Endometrial microvascular endothelial cells (primary cell): ENCODE results near the gene HBZ. TPM values are rescaled to one million over a fixed set of nuclear protein-coding genes. Genes with fewer than 3 reads are reported as not detected.
"Not testable (repeated sequence)": the region's sequence is repeated elsewhere in the genome, so short reads cannot be mapped to it uniquely, and the experiment has no call there.

ENCODE experiments used
- in situ Hi-C: cut with HindIII; loops from 2 replicates; pipeline ENCODE4 v1.10.0; 2017; ENCODE audit warnings: low sequenced_read_pairs, low pct_unique_long_range_greater_than_20kb; ENCODE audit errors: inconsistent ontology term
- total RNA-seq: library from RNA; depleted of rRNA; stranded (reverse); fragments of >200 nt; gene quantifications from one replicate; pipeline ENCODE4 v1.2.3, GENCODE V29; 2015; ENCODE audit errors: inconsistent ontology term

HBZ gene
- total RNA-seq, 1 donor from 2014 or later = not detected

- in situ Hi-C loops = no loop called here
These were observed 10.0 kb downstream of the HBZ start for GRCh38 chr16:162271-162991.

GRCh38 chr16:163139-163538 is 10.7 kb downstream of the HBZ start:
- in situ Hi-C loops = not testable (repeated sequence)

- in situ Hi-C loops = not testable (repeated sequence)
These were observed 11.3 kb downstream of the HBZ start for GRCh38 chr16:163696-164095.

GRCh38 chr16:164134-164823 is 11.8 kb downstream of the HBZ start:
- in situ Hi-C loops = not testable (repeated sequence)

- in situ Hi-C loops = no loop called here
These were observed 12.5 kb downstream of the HBZ start for GRCh38 chr16:164827-165538.

- in situ Hi-C loops = no loop called here
These were observed 13.3 kb downstream of the HBZ start, which contains the start of gene HBM for GRCh38 chr16:165539-166374. HBM (plus strand) TSS chr16:165978; CDS start chr16:165998, 20 bp downstream.

- in situ Hi-C loops = no loop called here
These were observed 14.1 kb downstream of the HBZ start for GRCh38 chr16:166375-167121.

GRCh38 chr16:167122-167690 is 14.8 kb downstream of the HBZ start:
- in situ Hi-C loops = no loop called here

- in situ Hi-C loops = no loop called here
These were observed 16.0 kb downstream of the HBZ start for GRCh38 chr16:168424-168823.

GRCh38 chr16:169014-169413 is 16.6 kb downstream of the HBZ start:
- in situ Hi-C loops = no loop called here

- in situ Hi-C loops = not testable (repeated sequence)
These were observed 17.7 kb downstream of the HBZ start for GRCh38 chr16:170088-170507.

- in situ Hi-C loops = no loop called here
These were observed 18.3 kb downstream of the HBZ start for GRCh38 chr16:170788-171187.

- in situ Hi-C loops = not testable (repeated sequence)
These were observed 20.0 kb downstream of the HBZ start, which contains the start of gene HBA2 for GRCh38 chr16:172374-172941. HBA2 (plus strand) TSS chr16:172876; CDS start chr16:172913, 37 bp downstream.

GRCh38 chr16:173211-173854 is 20.9 kb downstream of the HBZ start:
- in situ Hi-C loops = not testable (repeated sequence)

GRCh38 chr16:173928-174769 is 21.7 kb downstream of the HBZ start:
- in situ Hi-C loops = not testable (repeated sequence)
